Caki2 (cell line): Measurements from ENCODE around the gene GAB3. TPM values are rescaled to one million over a fixed set of nuclear protein-coding genes. Genes with fewer than 3 reads are reported as not detected.
A peak's percentile ranks its signal among the peaks of the same experiment; 100 is the strongest.

Source experiments
- DNase-seq: peaks from one replicate; pipeline ENCODE4 v3.0.0-alpha.2; 2015; ENCODE audit warnings: low read depth
- in situ Hi-C: cut with HindIII; loops from 2 replicates; pipeline ENCODE4 v1.10.0; 2016; ENCODE audit warnings: low sequenced_read_pairs, low pct_unique_long_range_greater_than_20kb, mixed read lengths
- total RNA-seq: library from RNA; depleted of rRNA; stranded (reverse); fragments of >200 nt; shearing (Covaris generic); gene quantifications from 2 replicates; pipeline ENCODE4 v1.2.3, GENCODE V29; 2014; ENCODE audit warnings: low replicate concordance

GAB3 gene
- total RNA-seq, 1 experiment from 2014 or later: 0.14 TPM

DNA sequence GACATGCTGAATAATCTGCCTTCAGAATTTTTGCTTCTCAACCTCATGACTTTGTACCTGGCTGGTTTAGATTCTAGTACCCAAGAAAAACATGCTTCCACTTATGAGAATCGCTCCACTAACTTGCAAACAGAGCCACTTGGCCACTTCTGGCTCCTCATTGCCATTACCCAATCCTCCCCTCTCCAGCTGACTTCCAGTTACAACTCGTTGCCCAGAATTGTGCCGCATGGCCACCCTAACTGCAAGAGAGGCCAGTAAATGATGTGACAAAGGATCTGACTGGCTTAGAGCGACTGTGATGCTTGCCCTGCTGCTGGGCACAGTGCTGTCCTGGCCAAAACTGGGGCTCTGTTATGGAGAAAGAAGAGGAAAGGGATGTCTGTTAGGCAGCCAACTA lies 7.8 kb upstream of the GAB3 start:
- no peak for DNase-seq
- in situ Hi-C loops: no loop called here

DNA sequence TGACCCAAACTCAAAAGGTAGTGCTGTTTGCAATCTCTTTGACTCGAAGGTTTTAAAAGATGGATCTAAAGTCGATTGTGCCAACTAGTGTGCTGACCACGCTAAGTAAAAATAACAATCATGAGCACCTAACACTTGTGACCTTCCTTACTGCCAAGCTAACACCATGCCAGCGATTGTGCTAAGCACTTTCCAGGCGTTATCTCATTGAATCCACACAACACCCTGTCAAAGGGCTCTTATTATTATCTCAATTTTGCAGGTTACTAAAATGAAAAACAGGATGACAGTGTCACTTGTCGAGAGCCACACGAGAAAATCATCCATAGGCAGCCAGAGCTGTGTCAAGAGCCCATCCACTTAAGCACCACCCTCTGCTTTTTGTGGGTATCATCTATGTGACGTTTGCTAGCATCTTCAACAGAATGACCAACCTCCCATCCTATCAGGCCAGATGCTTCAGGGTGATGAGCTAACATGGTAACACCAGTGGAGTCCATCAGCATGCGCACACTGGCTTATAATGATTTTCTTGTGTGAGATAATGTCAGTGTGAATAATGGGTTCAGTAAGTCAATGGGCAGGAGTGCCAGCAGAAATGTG lies 893 bp upstream of the GAB3 start:
- in situ Hi-C loops: no loop called here
- DNase-seq: no peak

- in situ Hi-C loops: no loop called here
- no peak for DNase-seq
These were observed 359 bp upstream of the GAB3 start for GRCh38 chrX:154751203-154751668.

DNA sequence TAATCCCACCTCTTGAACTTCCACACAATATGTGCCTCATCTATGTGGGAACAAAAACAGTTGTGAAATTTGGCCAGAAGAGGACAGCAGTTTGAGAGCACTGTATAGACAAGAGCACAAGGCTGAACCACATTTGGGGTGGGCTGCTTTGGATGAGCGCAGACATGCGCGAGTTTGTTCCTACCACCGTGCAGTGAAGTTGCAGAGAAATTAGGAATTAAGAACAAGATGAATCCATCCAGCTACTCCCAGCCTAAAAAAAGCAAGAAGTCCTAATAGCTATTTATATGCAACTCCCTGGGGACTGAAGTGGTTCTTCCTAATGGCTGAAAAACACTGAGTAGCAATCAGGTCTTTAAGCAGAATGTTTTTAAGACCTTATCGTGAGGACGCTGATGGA lies 1.0 kb downstream of the GAB3 start:
- no peak for DNase-seq
- in situ Hi-C loops: no loop called here

GRCh38 chrX:154748712-154749339 lies 2.1 kb downstream of the GAB3 start:
- in situ Hi-C loops: no loop called here
- DNase-seq: peak; percentile 52

GRCh38 chrX:154742613-154743012 lies 8.3 kb downstream of the GAB3 start:
- DNase-seq: no peak
- in situ Hi-C loops: no loop called here

- in situ Hi-C loops: no loop called here
- DNase-seq: no peak
These were observed 10.9 kb downstream of the GAB3 start for GRCh38 chrX:154739952-154740465.

DNA sequence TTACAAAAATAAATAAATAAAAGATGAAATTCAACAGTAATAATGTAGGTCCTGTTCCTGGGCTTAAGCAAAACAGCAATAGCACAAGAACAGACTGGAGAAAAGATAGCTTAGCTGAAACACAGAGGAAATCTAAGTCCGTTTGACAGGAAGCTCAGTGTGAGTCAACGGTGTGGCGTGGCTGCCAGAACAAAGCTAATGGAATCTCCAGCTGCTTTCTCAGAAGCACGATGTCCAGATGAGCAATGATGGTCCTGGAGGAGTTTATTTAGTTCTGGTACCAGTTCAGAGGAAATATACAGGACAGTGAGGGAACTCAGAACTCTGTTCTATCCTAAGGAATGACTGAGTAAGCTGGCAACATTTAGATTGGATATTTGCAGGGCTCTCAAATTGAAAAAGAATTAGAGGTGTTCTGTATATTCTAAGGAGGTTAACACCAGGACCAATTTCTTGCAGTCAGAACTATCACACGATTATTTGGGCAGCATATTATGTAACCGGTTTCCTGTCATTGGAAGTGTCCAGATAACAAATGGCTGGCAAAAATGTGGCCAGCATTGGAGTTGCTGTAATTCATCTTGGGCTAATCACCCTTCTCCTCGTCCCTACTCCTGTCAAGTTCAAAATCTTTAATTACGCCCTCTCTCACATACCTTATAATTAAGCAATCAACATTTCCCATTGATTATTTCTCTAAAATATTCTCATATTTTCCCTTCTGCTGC lies 12.7 kb downstream of the GAB3 start:
- DNase-seq: no peak
- in situ Hi-C loops: no loop called here

DNA sequence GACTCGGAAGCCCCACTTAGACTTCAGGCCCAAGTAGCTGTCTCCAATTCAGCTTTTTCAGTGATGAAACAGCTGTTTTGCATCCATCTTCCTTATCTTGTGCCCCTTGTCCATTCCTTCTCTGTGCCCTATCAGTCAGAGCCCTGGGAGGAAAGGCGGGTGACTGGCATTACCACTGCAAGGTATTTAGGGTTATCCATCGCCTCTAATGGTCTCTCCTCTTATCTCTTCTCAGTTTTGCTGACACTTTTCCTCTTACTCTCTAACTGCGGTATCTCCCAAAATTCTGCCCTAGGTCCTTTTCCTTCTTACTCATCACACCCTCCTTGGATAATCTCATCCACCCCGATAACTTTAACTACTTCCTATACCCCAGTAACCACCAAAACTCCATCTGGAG lies 13.7 kb downstream of the GAB3 start:
- no peak for DNase-seq
- in situ Hi-C loops: no loop called here

- no peak for DNase-seq
These were observed 15.0 kb downstream of the GAB3 start for GRCh38 chrX:154735695-154736393.

DNA sequence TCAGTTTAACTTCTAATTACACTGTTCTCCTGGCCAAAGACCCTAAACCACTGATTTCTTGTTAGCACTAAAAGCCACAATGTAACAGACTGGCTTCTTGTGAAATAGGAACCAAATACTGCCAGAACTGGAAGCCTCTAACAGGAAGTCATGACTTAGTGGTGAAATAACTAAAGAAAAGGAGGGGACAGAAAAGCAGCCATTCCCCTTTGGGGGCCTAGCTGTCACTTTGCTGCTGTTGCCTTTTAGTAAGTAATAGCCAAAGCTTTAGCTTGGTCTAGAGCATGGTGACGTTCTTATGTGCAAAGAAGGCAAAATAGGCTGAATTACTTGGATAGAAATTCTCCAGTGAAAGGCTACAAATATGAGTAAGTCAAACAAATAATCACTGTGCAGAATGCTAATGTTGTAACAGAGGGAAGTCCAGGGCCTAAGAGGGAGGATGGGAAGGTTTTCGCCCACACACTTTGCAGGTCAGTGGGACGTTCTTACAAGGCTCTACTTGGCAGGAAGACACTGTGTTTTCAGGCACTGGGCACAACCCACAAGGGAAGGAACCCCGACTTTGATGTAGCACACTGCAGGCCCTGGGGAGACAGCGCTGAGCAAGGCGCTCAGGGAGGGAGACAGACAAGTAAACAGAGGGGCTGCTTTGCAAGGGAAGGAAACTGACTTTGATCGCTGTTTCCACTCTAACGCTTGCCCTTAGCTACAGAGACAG lies 16.7 kb downstream of the GAB3 start:
- no peak for DNase-seq
- in situ Hi-C loops: no loop called here

More at GRCh38 chrX:154735695-154736393, 15.0 kb downstream of the GAB3 start:
- in situ Hi-C loops: no loop called here

- in situ Hi-C loops: no loop called here
- no peak for DNase-seq
These were observed 17.8 kb downstream of the GAB3 start for GRCh38 chrX:154733066-154733425.

DNA sequence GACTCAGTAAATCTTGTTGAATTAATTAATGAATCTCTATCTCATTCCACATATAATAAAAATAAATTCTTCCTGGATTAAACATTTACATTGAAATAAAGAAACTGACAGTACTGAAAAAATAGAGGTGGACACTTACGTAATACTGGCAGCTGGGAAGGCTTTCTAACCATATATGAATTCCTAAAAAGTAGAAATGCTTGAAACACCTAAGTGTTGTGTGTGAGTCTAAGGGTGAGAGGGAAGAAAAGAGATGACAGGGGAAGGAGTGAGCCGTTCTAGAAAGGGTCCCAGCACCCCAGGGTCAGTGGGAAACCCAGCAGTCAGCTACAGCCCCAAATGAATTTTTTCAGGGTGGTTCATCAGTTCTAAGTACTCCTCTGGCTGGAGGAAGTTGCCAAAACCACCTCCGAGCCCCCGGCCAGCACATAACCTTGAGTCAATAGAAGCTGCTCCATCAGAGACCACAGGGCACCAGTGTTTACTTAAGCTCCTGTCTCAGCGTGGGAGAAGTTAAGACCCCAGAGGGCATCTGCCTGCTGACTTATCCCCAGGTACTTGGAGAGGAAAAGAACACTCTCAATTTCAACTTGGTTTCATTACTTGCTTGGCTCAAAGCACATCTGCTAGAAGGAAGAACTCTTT lies 18.3 kb downstream of the GAB3 start:
- no peak for DNase-seq
- in situ Hi-C loops: no loop called here

DNA sequence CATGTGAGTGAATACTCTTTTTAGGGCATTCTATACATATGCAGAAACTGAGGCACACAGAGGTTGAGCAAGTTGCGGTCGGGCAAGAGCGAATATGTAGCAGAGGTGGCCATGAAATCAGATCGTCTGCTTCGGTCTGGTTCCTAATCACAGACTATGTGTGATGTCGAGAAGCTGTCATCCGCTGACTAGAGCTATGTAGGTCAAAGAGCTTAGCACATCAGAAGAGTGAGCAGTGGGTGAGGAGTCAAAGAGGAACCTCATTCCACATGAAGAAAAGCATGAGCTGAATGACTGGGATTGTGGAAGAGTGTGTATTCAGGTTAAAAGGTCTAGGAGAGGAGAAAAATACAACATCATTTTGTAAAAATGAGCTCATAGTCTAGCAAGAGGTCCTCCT lies 19.0 kb downstream of the GAB3 start:
- in situ Hi-C loops: no loop called here

GRCh38 chrX:154731184-154731583 lies 19.7 kb downstream of the GAB3 start:
- in situ Hi-C loops: no loop called here

More for the DNA sequence above, 19.0 kb downstream of the GAB3 start:
- DNase-seq: no peak

GRCh38 chrX:154730253-154730891 lies 20.5 kb downstream of the GAB3 start:
- DNase-seq: no peak
- in situ Hi-C loops: no loop called here

More at GRCh38 chrX:154731184-154731583, 19.7 kb downstream of the GAB3 start:
- DNase-seq: no peak

GRCh38 chrX:154729439-154729838 lies 21.4 kb downstream of the GAB3 start:
- in situ Hi-C loops: no loop called here
- no peak for DNase-seq
